ENCODE data around the gene CACNA2D1.

CACNA2D1 gene

GRCh38 chr7:82345886-82346285, 97.7 kb downstream of the CACNA2D1 start:
- no peak for TF ChIP-seq CTCF (IDR thresholded peaks at IDR 0.05; ENCODE audit: borderline replicate concordance, control extremely low read depth, extremely low read depth, insufficient read depth, missing control alignments)
- in situ Hi-C loops (cut with MboI; ENCODE audit: low sequenced_read_pairs, unreplicated experiment): no loop called here
- no peak for DNase-seq (ENCODE audit: low spot score)

GRCh38 chr7:82343716-82344115, 99.9 kb downstream of the CACNA2D1 start:
- no peak for TF ChIP-seq CTCF (IDR thresholded peaks at IDR 0.05; ENCODE audit: borderline replicate concordance, control extremely low read depth, extremely low read depth, insufficient read depth, missing control alignments)
- in situ Hi-C loops (cut with MboI; ENCODE audit: low sequenced_read_pairs, unreplicated experiment): no loop called here
- DNase-seq (ENCODE audit: low spot score): no peak

GRCh38 chr7:82339958-82340357, 103.6 kb downstream of the CACNA2D1 start:
- no peak for TF ChIP-seq CTCF (IDR thresholded peaks at IDR 0.05; ENCODE audit: borderline replicate concordance, control extremely low read depth, extremely low read depth, insufficient read depth, missing control alignments)
- no peak for DNase-seq (ENCODE audit: low spot score)
- in situ Hi-C loops (cut with MboI; ENCODE audit: low sequenced_read_pairs, unreplicated experiment): no loop called here

- in situ Hi-C loops (cut with MboI; ENCODE audit: low sequenced_read_pairs, unreplicated experiment): no loop called here
Observed at GRCh38 chr7:82335927-82336326, 107.7 kb downstream of the CACNA2D1 start.

GRCh38 chr7:82335001-82335400, 108.6 kb downstream of the CACNA2D1 start:
- in situ Hi-C loops (cut with MboI; ENCODE audit: low sequenced_read_pairs, unreplicated experiment): no loop called here
- DNase-seq (ENCODE audit: low spot score): no peak
- TF ChIP-seq CTCF (IDR thresholded peaks at IDR 0.05; ENCODE audit: borderline replicate concordance, control extremely low read depth, extremely low read depth, insufficient read depth, missing control alignments): no peak

More at GRCh38 chr7:82335927-82336326, 107.7 kb downstream of the CACNA2D1 start:
- DNase-seq (ENCODE audit: low spot score): no peak
- no peak for TF ChIP-seq CTCF (IDR thresholded peaks at IDR 0.05; ENCODE audit: borderline replicate concordance, control extremely low read depth, extremely low read depth, insufficient read depth, missing control alignments)

- in situ Hi-C loops (cut with MboI; ENCODE audit: low sequenced_read_pairs, unreplicated experiment): no loop called here
- no peak for DNase-seq (ENCODE audit: low spot score)
Observed at GRCh38 chr7:82331234-82331633, 112.3 kb downstream of the CACNA2D1 start.

More at GRCh38 chr7:82331234-82331633, 112.3 kb downstream of the CACNA2D1 start:
- no peak for TF ChIP-seq CTCF (IDR thresholded peaks at IDR 0.05; ENCODE audit: borderline replicate concordance, control extremely low read depth, extremely low read depth, insufficient read depth, missing control alignments)

All from GM13976 (cell line).